Keratinocyte (primary cell): ENCODE data around the gene NCOA4.

Experiments used
- CTCF ChIP-seq, 3 experiments: IDR thresholded peaks in 1 of 3; conservative IDR thresholded peaks in 1 of 3; optimal IDR thresholded peaks in 1 of 3; 2 replicates in 2 of 3; 3 replicates in 1 of 3; pipeline versions ENCODE3 to v1.5.1; 2011; ENCODE audit warnings: low read length in 3 of 3, mild to moderate bottlenecking in 3 of 3, moderate library complexity in 2 of 3, control low read depth in 1 of 3, inconsistent platforms in 1 of 3; ENCODE audit not compliant: insufficient read depth in 2 of 3; ENCODE audit errors: extremely low read depth in 1 of 3
- EZH2 ChIP-seq: IDR thresholded peaks from one replicate; pipeline ENCODE4 v1.6.1; 2012; ENCODE audit warnings: inconsistent platforms, mild to moderate bottlenecking, low read length, moderate library complexity

GRCh38 chr10:46014206-46014605 is 16.2 kb downstream of the NCOA4 start:
- no peak for TF ChIP-seq CTCF (optimal IDR thresholded peaks at IDR 0.05 in 1 of 3, IDR thresholded peaks at IDR 0.05 in 1 of 3, conservative IDR thresholded peaks at IDR 0.05 in 1 of 3; ENCODE audit: extremely low read depth in 1 of 3, insufficient read depth in 2 of 3, low read length in 3 of 3)
- TF ChIP-seq EZH2: no peak
